Common myeloid progenitor, CD34-positive (primary cell): Measurements from ENCODE around the gene PTPRT.

Experiments used
- CTCF ChIA-PET: fragments of 350-600 bp; sonication (Branson Sonifier 250); formaldehyde crosslinking; loops from one replicate; lab custom pipeline; 2021; ENCODE audit warnings: antibody characterized with exemption; lab: Charles Lee
- POLR2A ChIA-PET: fragments of 350-600 bp; sonication (Branson Sonifier 250); formaldehyde crosslinking; loops from one replicate; lab custom pipeline; 2021; ENCODE audit warnings: antibody characterized with exemption; lab: Charles Lee
- DNase-seq, 3 donors: peaks; one replicate each; pipeline versions ENCODE4 v3.0.0 to v3.0.0-alpha.2; 2013
- H3K27ac ChIP-seq, 2 experiments: 1 replicate in 1 of 2; 2 replicates in 1 of 2; pipeline ENCODE4 v1.7.0; 2013; ENCODE audit warnings: inconsistent platforms in 2 of 2, low read length in 2 of 2, mild to moderate bottlenecking in 2 of 2, low read depth in 1 of 2, moderate library complexity in 1 of 2; ENCODE audit not compliant: severe bottlenecking in 2 of 2, insufficient read depth in 1 of 2, poor library complexity in 1 of 2
- H3K27me3 ChIP-seq, 5 experiments: replicated peaks in 2 of 5; 1 replicate in 3 of 5; 2 replicates in 2 of 5; pipeline versions ENCODE4 v1.6.1 to v1.7.0; 2013; ENCODE audit warnings: low read length in 4 of 5, mild to moderate bottlenecking in 2 of 5, moderate library complexity in 2 of 5, inconsistent platforms in 1 of 5; ENCODE audit not compliant: insufficient read depth in 5 of 5, control insufficient read depth in 4 of 5
- H3K36me3 ChIP-seq, 4 experiments: 1 replicate in 2 of 4; 2 replicates in 2 of 4; pipeline versions ENCODE4 v1.6.1 to v1.7.0; 2013; ENCODE audit warnings: low read length in 3 of 4, control low read depth in 1 of 4, mild to moderate bottlenecking in 1 of 4; ENCODE audit not compliant: control insufficient read depth in 4 of 4, insufficient read depth in 4 of 4
- H3K4me1 ChIP-seq, 4 experiments: 1 replicate in 3 of 4; 2 replicates in 1 of 4; pipeline versions ENCODE4 v1.6.1 to v1.7.1; 2013; ENCODE audit warnings: low read length in 3 of 4, mild to moderate bottlenecking in 3 of 4, control low read depth in 1 of 4, inconsistent platforms in 1 of 4, moderate library complexity in 1 of 4; ENCODE audit not compliant: control insufficient read depth in 4 of 4, insufficient read depth in 4 of 4; ENCODE audit errors: control extremely low read depth in 1 of 4
- H3K4me3 ChIP-seq, 7 experiments: 1 replicate in 4 of 7; 2 replicates in 3 of 7; pipeline versions ENCODE4 v1.5.1 to v1.7.0; 2013; ENCODE audit warnings: mild to moderate bottlenecking in 7 of 7, low read length in 6 of 7, moderate library complexity in 6 of 7, inconsistent platforms in 2 of 7, low read depth in 2 of 7, control low read depth in 1 of 7; ENCODE audit not compliant: insufficient read depth in 4 of 7, control insufficient read depth in 1 of 7; ENCODE audit errors: extremely low read depth in 1 of 7
- H3K9me3 ChIP-seq, 5 experiments: 1 replicate in 4 of 5; 2 replicates in 1 of 5; pipeline versions ENCODE4 v1.6.1 to v1.7.1; 2013; ENCODE audit warnings: low read length in 4 of 5, mild to moderate bottlenecking in 2 of 5, inconsistent platforms in 1 of 5, low read depth in 1 of 5, moderate library complexity in 1 of 5; ENCODE audit not compliant: control insufficient read depth in 4 of 5, insufficient read depth in 2 of 5; ENCODE audit errors: control extremely low read depth in 1 of 5
- WGBS: methylation state at CpG from one replicate; pipeline ENCODE4 v1.1.5; 2013; ENCODE audit not compliant: insufficient coverage; 5-methylcytosine and 5-hydroxymethylcytosine counted together

PTPRT gene

DNA sequence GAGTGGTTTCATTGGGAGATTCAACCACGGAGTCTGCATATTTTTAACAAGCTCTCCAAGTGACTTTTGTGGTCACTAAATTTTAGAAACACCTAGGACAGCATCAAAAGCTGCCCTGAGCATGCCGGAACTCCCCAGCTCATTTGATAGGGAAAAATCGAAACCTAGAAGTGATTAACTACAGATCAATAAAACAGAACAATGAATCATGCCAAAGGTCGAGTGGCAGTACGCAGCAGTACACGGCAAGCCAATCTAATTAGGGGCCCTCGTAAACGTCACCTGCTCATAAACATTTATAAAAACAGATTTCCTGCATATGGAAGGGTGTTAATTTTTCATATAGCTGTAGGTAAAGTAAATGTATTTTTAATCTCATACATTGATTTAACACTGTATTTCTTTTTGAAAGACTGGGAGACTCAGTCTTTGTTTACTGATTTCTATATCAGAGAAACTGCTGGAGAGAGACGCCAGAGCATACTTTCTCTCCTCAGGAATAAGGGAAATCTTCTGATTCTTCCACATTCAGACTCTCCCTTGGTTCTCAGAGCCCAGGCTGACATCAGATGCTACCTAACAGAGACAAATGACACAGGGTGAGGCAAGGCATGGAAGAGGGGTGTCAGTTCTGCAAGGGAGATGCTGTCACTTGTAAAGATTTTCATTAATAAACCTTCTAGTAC is 232.5 kb downstream of the PTPRT start:
- WGBS, result 89% methylated on average over 4 of the region's 9 CpGs
- Histone ChIP-seq H3K36me3 (no peaks in the 10 kb centered on the region), H3K4me1 (no peaks in the 10 kb centered on the region), H3K9me3 (no peaks in the 10 kb centered on the region), H3K27ac (no peak overlapping the region), H3K27me3 (no peaks in the 10 kb centered on the region), H3K4me3 (no peak overlapping the region)
- ChIA-PET CTCF (no interaction called here), POLR2A (no interaction called here)
- DNase-seq, result no peak

DNA sequence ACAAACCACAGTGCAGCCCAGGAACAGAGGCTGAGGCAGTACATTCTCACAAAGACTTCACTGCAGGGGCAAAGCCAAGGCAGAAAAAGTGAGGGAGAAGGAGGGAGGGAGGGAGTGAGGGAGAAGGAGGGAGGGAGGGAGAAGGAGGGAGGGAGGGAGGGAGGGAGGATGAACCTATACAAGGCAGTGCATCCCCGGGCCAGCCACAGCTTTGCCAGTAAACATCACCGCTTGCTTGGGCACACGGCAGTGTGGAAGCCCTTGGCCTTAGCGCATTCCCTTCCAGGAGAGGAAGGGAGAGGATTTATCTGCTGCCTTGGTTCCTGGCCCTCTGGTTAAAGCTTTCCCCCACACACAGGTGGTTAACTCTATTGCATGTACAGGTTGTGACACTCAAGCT is 234.0 kb downstream of the PTPRT start:
- POLR2A ChIA-PET, result no interaction called here
- Histone ChIP-seq H3K4me1 (no peaks in the 10 kb centered on the region), H3K4me3 (no peak overlapping the region), H3K36me3 (no peaks in the 10 kb centered on the region), H3K27ac (no peak overlapping the region), H3K9me3 (no peaks in the 10 kb centered on the region), H3K27me3 (no peaks in the 10 kb centered on the region)
- CTCF ChIA-PET, result no interaction called here
- DNase-seq, result no peak
- WGBS, result no CpG with 5 or more reads among the region's 4 CpGs

GRCh38 chr20:42954951-42955350 is 234.8 kb downstream of the PTPRT start:
- no peaks in the 10 kb centered on the region for H3K36me3 ChIP-seq
- H3K27ac ChIP-seq, result no peak overlapping the region
- ChIA-PET POLR2A (no interaction called here), CTCF (no interaction called here)
- no peak overlapping the region for H3K4me3 ChIP-seq
- no peak for DNase-seq
- WGBS, result 84% methylated on average over 5 of the region's 5 CpGs
- H3K9me3 ChIP-seq, result peaks cover 0 to 3% (median 0%) of the 10 kb centered on the region in 5 experiments
- no peaks in the 10 kb centered on the region for H3K4me1 ChIP-seq
- no peaks in the 10 kb centered on the region for H3K27me3 ChIP-seq

- H3K27ac ChIP-seq, result no peak overlapping the region
- no peaks in the 10 kb centered on the region for H3K36me3 ChIP-seq
- no peak overlapping the region for H3K4me3 ChIP-seq
- ChIA-PET POLR2A (no interaction called here), CTCF (no interaction called here)
- H3K4me1 ChIP-seq, result no peaks in the 10 kb centered on the region
- H3K9me3 ChIP-seq, result peaks cover 0 to 8% (median 0%) of the 10 kb centered on the region in 5 experiments
- no peak for DNase-seq
- no peaks in the 10 kb centered on the region for H3K27me3 ChIP-seq
- 96% methylated on average over 7 of the region's 7 CpGs for WGBS
Observed at GRCh38 chr20:42949950-42950349, 239.8 kb downstream of the PTPRT start.

DNA sequence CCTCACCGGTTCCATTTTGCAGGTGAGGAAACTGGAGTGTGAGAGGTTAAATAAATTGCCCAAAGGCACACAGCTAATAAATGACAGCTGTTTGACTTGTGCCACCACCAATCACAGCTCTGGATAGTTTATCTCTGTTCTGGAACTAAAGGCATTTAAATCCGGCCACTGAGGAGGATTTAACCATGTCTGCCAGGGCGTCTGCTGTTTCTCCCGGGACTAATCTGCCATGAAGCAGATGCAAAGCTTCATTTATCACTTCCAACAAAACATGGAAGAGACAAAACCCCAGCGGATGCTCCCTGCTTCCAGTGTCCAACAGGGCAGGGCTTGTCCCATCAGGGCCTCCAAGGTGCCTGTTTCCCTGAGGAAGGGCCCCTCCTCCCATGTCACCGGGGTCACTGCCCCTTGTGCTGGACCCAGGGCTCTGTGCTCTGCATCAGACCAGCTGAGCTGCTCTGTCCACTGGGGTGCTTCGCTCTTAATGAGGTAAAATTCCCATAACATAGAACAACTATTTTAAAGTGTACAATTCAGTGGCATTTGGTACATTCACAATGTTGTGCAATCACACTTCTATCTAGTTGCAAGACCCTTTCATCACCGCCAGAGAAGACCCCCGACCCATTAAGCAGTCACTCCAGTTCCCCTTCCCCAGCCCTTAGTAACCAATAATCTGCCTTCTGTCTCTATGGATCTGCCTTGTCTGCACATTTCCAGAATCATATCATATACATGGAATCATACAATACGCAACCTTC is 244.3 kb downstream of the PTPRT start:
- CTCF ChIA-PET, result no interaction called here
- POLR2A ChIA-PET, result no interaction called here
- Histone ChIP-seq H3K9me3 (peaks cover 0 to 8% (median 1%) of the 10 kb centered on the region in 5 experiments), H3K4me1 (no peaks in the 10 kb centered on the region), H3K4me3 (no peak overlapping the region), H3K27ac (no peak overlapping the region), H3K27me3 (no peaks in the 10 kb centered on the region), H3K36me3 (no peaks in the 10 kb centered on the region)
- WGBS, result 71% methylated on average over 8 of the region's 10 CpGs
- DNase-seq, result no peak

GRCh38 chr20:42941629-42942028 is 248.1 kb downstream of the PTPRT start:
- CTCF ChIA-PET, result interaction anchor here (0.6 kb wide), 1 partner anchor 125 kb away, joined by 3 read pairs; no protein-coding TSS in a partner anchor

More at GRCh38 chr20:42941629-42942028, 248.1 kb downstream of the PTPRT start:
- Histone ChIP-seq H3K4me3 (no peak overlapping the region), H3K27me3 (no peaks in the 10 kb centered on the region), H3K36me3 (no peaks in the 10 kb centered on the region), H3K9me3 (peaks cover 0 to 1% (median 0%) of the 10 kb centered on the region in 5 experiments), H3K4me1 (no peaks in the 10 kb centered on the region), H3K27ac (no peak overlapping the region)
- POLR2A ChIA-PET, result no interaction called here
- 100% methylated on average over 1 of the region's 2 CpGs for whole genome bisulfite sequencing
- no peak for DNase-seq
